Activated naive CD4-positive, alpha-beta T cell treated with anti-CD3 and anti-CD28 coated beads, Interleukin-2, amount 10 ng/mL, durations not matched to agents 7 days and 5 days (primary cell): Measurements from ENCODE around the gene INSM2.

Experiments
- CTCF ChIA-PET: fragments of 350-600 bp; sonication (Branson Sonifier 250); formaldehyde crosslinking; loops from one replicate; lab custom pipeline; 2021; ENCODE audit warnings: antibody characterized with exemption; lab: Charles Lee
- DNase-seq: peaks from one replicate; pipeline ENCODE4 v3.0.0-alpha.2; 2020
- H3K27ac Mint-ChIP-seq: one replicate; pipeline ENCODE4 v1.8.0; 2021; ENCODE audit warnings: mild to moderate bottlenecking, moderate library complexity, mixed read lengths
- H3K27me3 Mint-ChIP-seq: one replicate; pipeline ENCODE4 v1.8.0; 2021; ENCODE audit warnings: mild to moderate bottlenecking, mixed read lengths
- H3K36me3 Mint-ChIP-seq: one replicate; pipeline ENCODE4 v1.8.0; 2021; ENCODE audit warnings: mixed read lengths
- H3K4me1 Mint-ChIP-seq: one replicate; pipeline ENCODE4 v1.8.0; 2021; ENCODE audit warnings: mixed read lengths
- H3K4me3 Mint-ChIP-seq: one replicate; pipeline ENCODE4 v1.8.0; 2021; ENCODE audit warnings: mild to moderate bottlenecking, moderate library complexity, mixed read lengths
- H3K9me3 Mint-ChIP-seq: one replicate; pipeline ENCODE4 v1.8.0; 2021; ENCODE audit warnings: mixed read lengths

The INSM2 gene

DNA sequence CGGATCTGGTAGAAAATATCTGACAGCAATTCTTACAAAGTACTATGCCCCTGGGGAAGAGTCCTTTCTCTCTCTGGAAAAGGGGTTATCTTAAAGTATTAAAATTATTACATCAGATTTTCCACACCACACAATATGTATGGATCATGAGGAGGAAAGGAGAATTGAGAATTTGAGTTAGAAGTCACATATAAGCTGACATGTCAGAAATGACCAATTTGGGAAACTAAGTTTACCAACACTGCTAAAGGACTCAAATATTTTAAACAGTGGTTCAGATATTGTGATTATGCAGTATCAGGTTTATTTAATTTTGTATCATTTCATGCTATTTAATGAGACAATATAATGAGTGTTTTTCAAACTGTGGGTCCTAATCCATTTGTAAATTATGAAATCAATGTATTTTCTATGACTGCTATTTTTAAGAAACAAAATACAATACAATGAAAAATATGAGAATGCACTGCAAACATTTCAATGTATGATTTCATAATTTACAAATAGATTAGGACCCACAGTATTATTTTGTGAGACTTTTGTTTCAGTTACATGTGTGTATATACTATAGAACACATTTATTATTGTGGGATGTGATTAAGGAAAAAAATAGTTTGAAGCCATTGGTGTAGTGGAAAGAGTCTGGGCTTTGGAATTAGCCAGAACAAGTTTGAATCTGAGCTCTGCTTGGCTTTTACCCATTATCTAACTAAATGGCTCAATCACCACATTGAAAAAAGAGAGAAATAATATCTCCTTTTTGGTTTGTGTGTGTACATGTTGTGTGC lies 1.8 kb upstream of the INSM2 start:
- Mint-ChIP-seq H3K27me3 (peaks cover 73% of the 10 kb centered on the region), H3K36me3 (no peaks in the 10 kb centered on the region), H3K9me3 (no peaks in the 10 kb centered on the region), H3K4me3 (no peak overlapping the region), H3K27ac (no peak overlapping the region), H3K4me1 (peaks cover 16% of the 10 kb centered on the region)
- DNase-seq, result no peak
- CTCF ChIA-PET, result interaction anchor here (0.7 kb wide), 1 partner anchor 712 kb away, joined by 3 read pairs; no protein-coding TSS in a partner anchor

DNA sequence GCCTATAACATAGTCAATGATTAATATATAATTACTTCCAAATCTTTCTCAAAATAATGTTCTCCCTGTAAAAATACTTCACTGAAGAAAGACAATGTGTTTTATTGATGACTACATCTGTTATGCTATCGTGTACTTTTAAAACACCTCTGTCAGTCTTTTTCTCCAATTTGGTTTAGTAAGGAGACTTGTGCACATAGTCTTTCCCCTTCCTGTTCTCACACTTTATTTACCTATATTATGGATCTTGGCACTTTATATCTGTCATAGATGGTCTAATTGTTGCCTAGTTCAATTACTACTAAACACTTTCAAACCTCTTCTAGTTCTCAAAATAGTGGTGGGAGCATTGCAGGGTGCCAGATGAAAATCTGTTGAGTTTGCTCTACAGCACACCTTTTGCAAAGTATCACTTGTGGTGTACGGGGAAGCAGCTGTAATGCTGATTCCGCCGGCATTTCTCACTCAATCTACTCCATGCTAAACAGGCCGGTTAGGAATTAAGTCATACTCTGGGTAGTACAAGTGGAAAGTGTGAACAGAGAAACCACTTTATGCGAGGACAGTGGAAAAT lies 1.1 kb upstream of the INSM2 start:
- H3K27me3 Mint-ChIP-seq, result peaks cover 67% of the 10 kb centered on the region
- no peak for DNase-seq

DNA sequence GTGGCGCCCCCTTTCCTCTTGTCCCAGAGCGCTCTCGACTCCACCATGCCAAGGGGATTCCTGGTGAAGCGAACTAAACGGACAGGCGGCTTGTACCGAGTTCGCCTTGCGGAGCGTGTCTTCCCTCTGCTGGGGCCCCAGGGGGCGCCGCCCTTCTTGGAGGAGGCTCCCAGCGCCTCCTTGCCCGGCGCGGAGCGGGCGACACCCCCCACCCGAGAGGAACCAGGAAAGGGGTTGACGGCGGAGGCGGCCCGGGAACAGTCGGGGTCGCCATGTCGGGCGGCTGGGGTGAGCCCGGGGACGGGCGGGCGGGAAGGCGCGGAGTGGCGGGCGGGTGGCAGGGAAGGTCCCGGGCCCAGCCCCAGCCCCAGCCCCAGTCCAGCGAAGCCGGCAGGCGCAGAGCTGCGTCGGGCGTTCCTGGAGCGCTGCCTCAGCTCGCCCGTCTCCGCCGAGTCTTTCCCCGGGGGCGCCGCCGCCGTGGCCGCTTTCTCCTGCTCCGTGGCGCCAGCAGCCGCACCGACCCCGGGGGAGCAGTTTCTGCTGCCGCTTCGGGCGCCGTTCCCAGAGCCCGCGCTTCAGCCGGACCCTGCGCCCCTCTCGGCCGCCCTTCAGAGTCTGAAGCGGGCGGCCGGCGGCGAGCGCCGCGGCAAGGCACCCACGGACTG lies 376 bp downstream of the INSM2 start:
- Mint-ChIP-seq H3K27ac (no peak overlapping the region), H3K4me3 (peak overlapping the region; percentile 64), H3K36me3 (no peaks in the 10 kb centered on the region), H3K9me3 (no peaks in the 10 kb centered on the region), H3K27me3 (peaks cover 61% of the 10 kb centered on the region), H3K4me1 (peaks cover 16% of the 10 kb centered on the region)
- CTCF ChIA-PET, result interaction anchor here (0.8 kb wide), 1 partner anchor 96 kb away, joined by 3 read pairs; no protein-coding TSS in a partner anchor
- DNase-seq, result no peak

More for the DNA sequence above, 1.1 kb upstream of the INSM2 start:
- Mint-ChIP-seq H3K4me3 (peak overlapping the region; percentile 56), H3K9me3 (no peaks in the 10 kb centered on the region), H3K27ac (no peak overlapping the region), H3K4me1 (peaks cover 16% of the 10 kb centered on the region), H3K36me3 (no peaks in the 10 kb centered on the region)
- CTCF ChIA-PET, result no interaction called here

DNA sequence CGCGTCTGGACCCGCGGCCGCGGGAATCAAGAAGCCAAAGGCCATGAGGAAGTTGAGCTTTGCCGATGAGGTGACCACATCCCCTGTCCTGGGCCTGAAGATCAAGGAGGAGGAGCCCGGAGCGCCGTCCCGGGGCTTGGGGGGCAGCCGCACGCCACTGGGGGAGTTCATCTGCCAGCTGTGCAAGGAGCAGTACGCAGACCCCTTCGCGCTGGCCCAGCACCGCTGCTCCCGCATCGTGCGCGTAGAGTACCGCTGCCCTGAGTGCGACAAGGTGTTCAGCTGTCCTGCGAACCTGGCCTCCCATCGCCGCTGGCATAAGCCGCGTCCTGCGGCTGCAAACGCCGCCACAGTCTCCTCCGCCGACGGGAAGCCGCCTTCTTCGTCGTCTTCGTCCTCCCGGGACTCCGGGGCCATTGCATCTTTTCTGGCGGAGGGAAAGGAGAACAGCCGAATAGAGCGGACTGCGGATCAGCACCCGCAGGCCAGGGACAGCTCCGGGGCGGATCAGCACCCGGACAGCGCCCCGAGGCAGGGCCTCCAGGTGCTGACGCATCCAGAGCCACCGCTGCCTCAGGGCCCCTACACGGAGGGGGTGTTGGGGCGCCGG lies 1.0 kb downstream of the INSM2 start:
- H3K4me1 Mint-ChIP-seq, result peaks cover 21% of the 10 kb centered on the region
- peaks cover 55% of the 10 kb centered on the region for H3K27me3 Mint-ChIP-seq
- no peaks in the 10 kb centered on the region for H3K9me3 Mint-ChIP-seq
- no peak overlapping the region for H3K27ac Mint-ChIP-seq
- CTCF ChIA-PET, result interaction anchor here (0.8 kb wide), 1 partner anchor 96 kb away, joined by 3 read pairs; no protein-coding TSS in a partner anchor
- peak overlapping the region; percentile 69 for H3K4me3 Mint-ChIP-seq
- H3K36me3 Mint-ChIP-seq, result no peaks in the 10 kb centered on the region
- DNase-seq, result peak; percentile 82

DNA sequence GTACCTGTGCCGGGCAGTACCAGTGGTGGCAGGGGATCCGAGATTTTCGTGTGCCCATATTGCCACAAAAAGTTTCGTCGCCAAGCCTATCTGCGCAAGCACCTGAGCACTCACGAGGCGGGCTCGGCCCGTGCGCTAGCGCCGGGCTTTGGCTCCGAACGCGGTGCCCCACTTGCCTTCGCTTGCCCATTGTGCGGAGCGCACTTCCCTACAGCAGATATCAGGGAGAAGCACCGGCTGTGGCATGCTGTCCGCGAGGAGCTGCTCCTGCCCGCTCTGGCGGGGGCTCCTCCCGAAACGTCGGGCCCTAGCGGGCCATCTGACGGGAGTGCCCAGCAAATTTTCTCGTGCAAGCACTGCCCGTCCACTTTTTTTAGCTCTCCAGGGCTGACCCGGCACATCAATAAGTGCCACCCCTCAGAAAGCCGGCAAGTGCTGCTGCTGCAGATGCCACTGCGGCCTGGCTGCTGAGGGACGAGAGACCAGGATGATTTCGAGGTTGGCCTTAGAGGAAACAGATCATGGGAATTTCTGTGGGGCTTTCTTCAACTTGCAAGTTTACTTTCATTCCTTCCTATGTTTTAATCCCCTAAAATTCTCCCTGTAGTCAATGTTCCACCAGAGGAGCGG lies 1.6 kb downstream of the INSM2 start:
- DNase-seq, result no peak
- no peak overlapping the region for H3K4me3 Mint-ChIP-seq
- peaks cover 48% of the 10 kb centered on the region for H3K27me3 Mint-ChIP-seq
- CTCF ChIA-PET, result no interaction called here
- peaks cover 23% of the 10 kb centered on the region for H3K4me1 Mint-ChIP-seq
- no peaks in the 10 kb centered on the region for H3K36me3 Mint-ChIP-seq
- H3K27ac Mint-ChIP-seq, result no peak overlapping the region
- no peaks in the 10 kb centered on the region for H3K9me3 Mint-ChIP-seq

DNA sequence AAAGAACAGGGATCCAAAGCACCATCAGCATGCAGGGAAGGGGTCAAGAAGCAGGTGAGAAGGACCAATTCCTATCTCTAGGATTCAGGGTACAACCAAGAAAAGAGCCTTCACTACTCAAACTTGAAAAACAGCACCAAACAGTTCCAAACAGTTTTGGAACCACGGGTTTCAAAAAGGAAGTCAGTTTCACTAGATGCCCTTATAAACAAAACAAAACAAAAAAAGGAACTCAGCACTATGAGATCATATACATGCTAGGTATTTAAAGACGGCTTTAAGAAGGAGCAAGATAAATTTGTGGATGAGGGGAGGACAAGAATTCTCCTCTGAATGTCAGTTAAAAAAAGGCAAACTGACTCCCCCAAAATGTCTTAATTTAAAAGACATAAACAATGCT lies 6.0 kb downstream of the INSM2 start:
- Mint-ChIP-seq H3K36me3 (no peaks in the 10 kb centered on the region), H3K4me3 (no peak overlapping the region), H3K9me3 (no peaks in the 10 kb centered on the region), H3K27me3 (peaks cover 16% of the 10 kb centered on the region), H3K4me1 (peaks cover 15% of the 10 kb centered on the region), H3K27ac (peak overlapping the region; percentile 39)
- CTCF ChIA-PET, result no interaction called here
- no peak for DNase-seq

DNA sequence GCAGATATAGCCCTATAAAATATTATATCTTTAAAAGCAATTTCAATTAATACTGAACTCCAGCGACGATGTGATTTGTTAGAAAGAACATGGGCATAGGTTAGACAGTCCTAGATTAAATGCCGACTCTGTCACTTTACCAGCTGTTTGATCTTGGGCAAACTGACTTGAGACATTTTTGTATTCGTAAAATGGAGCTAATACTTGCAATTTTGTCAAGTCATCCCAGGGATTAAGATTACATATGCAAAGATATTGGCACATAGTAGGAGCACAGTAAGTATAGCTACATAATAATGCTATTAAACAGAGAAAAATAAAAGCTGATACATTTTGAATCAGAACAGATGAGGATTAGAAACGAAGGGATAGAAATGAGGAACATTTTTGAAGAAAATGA lies 9.0 kb downstream of the INSM2 start:
- H3K9me3 Mint-ChIP-seq, result no peaks in the 10 kb centered on the region
- H3K27me3 Mint-ChIP-seq, result no peaks in the 10 kb centered on the region
- CTCF ChIA-PET, result no interaction called here
- no peak for DNase-seq
- H3K4me1 Mint-ChIP-seq, result peaks cover 7% of the 10 kb centered on the region
- H3K36me3 Mint-ChIP-seq, result no peaks in the 10 kb centered on the region
- no peak overlapping the region for H3K4me3 Mint-ChIP-seq
- no peak overlapping the region for H3K27ac Mint-ChIP-seq

DNA sequence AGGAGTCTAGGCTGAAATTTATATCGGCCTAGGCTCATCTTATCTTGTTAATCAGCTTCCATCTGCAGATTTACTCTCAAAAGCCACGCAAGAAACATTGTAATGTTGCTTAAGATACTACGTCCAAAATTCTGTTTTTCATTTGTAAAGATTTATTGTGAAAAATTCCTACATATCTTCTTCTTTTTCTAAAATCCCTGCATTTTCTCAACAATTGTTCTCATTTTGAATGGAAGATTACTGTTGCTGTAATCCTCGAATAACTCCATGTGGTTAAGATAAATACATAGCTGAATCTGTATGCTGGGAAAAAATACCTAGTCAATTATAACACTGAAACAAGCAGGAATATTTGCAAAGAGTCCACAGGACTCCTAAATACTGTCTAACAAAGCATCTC lies 15.6 kb downstream of the INSM2 start:
- DNase-seq, result no peak
- CTCF ChIA-PET, result no interaction called here

DNA sequence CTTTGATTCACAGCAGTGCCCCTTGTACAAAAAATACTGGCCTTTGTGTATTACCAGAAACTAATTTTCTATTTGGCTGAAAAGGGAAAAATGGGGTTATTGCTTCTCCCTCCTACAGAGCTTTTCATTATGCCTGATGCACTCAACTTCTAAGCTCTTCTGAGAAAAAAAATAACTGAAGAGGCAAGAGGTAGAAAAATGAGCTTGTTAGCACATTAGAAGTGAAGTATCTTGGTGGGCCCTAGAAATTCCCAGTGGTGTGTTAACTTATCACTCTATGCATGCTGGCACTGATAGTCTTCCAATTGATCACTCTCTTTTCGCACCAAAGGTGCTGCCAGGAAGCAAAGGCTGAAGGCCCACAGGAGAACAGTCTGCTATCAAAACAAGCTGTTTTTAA lies 17.1 kb downstream of the INSM2 start:
- Mint-ChIP-seq H3K27me3 (no peaks in the 10 kb centered on the region), H3K4me3 (no peak overlapping the region), H3K4me1 (no peaks in the 10 kb centered on the region), H3K9me3 (no peaks in the 10 kb centered on the region), H3K36me3 (no peaks in the 10 kb centered on the region), H3K27ac (no peak overlapping the region)
- CTCF ChIA-PET, result interaction anchor here (1.2 kb wide), 1 partner anchor 26 kb away, joined by 4 read pairs; no protein-coding TSS in a partner anchor
- no peak for DNase-seq

More for the DNA sequence above, 15.6 kb downstream of the INSM2 start:
- Mint-ChIP-seq H3K4me1 (no peaks in the 10 kb centered on the region), H3K27me3 (no peaks in the 10 kb centered on the region), H3K9me3 (no peaks in the 10 kb centered on the region), H3K27ac (no peak overlapping the region), H3K4me3 (no peak overlapping the region), H3K36me3 (no peaks in the 10 kb centered on the region)

DNA sequence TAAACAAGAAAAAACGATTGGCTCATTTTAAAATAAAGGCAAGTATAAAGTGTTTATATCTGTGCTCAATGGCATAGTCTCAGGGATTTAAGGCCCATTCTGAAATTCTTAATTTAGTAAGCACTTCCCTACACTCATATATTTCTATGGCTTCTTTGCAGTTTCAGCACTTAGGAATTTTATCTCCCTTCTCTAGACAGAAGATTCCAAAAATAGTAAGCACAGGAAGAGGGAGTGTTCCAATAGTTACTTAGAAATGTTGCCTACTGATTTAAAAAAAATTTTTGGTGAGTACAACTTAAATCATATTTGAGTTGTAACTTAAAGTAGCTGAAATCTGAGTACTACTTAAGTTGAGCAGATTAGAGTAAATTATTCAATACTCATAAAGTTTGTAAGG lies 19.8 kb downstream of the INSM2 start:
- Mint-ChIP-seq H3K27ac (no peak overlapping the region), H3K9me3 (no peaks in the 10 kb centered on the region), H3K4me1 (no peaks in the 10 kb centered on the region), H3K4me3 (no peak overlapping the region), H3K27me3 (no peaks in the 10 kb centered on the region), H3K36me3 (no peaks in the 10 kb centered on the region)
- CTCF ChIA-PET, result no interaction called here
- no peak for DNase-seq

DNA sequence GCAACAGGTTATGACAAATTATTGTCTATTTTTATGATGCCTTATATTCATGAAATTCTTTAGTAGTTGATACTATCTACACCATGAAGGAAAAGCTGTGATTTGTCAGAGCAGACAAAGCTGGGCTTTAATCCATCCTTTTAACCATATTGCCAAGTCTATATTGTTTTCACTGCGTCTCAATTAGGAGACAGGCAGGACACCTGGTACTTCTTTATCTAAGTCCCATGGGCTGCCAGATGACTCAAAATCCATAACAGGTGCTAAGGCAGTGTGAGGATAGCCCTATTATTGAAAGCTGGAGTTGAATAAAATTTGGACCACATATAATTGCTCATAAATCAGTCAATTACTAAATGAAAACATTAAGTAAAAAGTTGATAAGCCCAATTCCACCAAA lies 22.6 kb downstream of the INSM2 start:
- no peak for DNase-seq
- H3K9me3 Mint-ChIP-seq, result no peaks in the 10 kb centered on the region
- H3K4me1 Mint-ChIP-seq, result no peaks in the 10 kb centered on the region
- CTCF ChIA-PET, result no interaction called here
- H3K27me3 Mint-ChIP-seq, result no peaks in the 10 kb centered on the region
- no peak overlapping the region for H3K27ac Mint-ChIP-seq
- no peak overlapping the region for H3K4me3 Mint-ChIP-seq
- H3K36me3 Mint-ChIP-seq, result no peaks in the 10 kb centered on the region

DNA sequence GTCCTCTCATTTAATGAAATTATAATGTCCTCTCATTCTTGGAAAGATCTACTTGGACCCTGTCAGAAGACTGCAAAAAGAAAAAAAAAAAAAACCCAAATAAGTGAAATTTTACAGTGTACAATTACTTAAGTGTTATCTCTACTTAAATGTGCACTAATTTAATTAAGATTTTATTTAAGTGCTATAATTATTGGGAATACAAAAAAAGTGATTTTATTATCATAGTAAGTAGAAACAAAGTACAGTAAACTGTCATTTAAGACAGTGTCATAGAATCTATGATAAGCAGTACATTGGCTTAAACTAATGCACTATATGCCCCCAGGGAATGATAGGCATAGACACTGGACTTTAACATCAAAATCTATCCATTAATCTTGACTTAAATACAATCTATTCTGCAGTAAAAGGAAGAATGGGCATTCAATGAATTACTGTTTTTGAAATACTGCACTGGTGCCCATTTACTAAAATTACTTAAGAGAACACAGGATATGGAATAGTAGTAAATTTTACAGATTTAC lies 23.3 kb downstream of the INSM2 start:
- Mint-ChIP-seq H3K9me3 (no peaks in the 10 kb centered on the region), H3K27ac (no peak overlapping the region)
- CTCF ChIA-PET, result no interaction called here

DNA sequence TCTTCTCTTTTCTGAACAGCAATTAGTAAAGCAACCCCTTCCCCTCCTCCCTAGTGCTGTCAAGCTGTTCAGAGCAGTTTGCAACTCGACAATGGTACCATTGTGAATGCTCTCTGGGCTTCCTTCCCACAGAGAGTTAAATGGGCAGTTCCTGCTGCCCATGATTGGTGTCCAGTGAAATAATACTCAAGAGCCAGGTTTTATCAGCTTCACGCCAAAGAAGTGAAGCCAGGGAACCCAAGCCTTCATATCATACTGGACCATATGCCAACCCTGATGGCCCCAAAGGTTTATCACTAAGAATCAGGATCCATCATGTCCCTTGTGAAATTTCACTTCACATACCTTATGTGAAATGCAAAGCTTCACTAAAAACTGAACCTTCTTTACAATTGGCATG lies 24.7 kb downstream of the INSM2 start:
- H3K4me1 Mint-ChIP-seq, result no peaks in the 10 kb centered on the region
- H3K9me3 Mint-ChIP-seq, result no peaks in the 10 kb centered on the region
- no peaks in the 10 kb centered on the region for H3K36me3 Mint-ChIP-seq
- no peak for DNase-seq
- no peaks in the 10 kb centered on the region for H3K27me3 Mint-ChIP-seq
- CTCF ChIA-PET, result no interaction called here
- H3K27ac Mint-ChIP-seq, result no peak overlapping the region
- no peak overlapping the region for H3K4me3 Mint-ChIP-seq

More for the DNA sequence above, 23.3 kb downstream of the INSM2 start:
- H3K4me3 Mint-ChIP-seq, result no peak overlapping the region
- DNase-seq, result no peak
- H3K4me1 Mint-ChIP-seq, result no peaks in the 10 kb centered on the region
- H3K27me3 Mint-ChIP-seq, result no peaks in the 10 kb centered on the region
- no peaks in the 10 kb centered on the region for H3K36me3 Mint-ChIP-seq
